HCT116 (cell line): ENCODE data around the gene MAPK8IP1. TPM values are rescaled to one million over a fixed set of nuclear protein-coding genes. Genes with fewer than 3 reads are reported as not detected.

Experiments used
- ATAC-seq: fragments of 200-7000 bp; cut with Tn5 transposase; 2 replicates; pipeline ENCODE4 v1.9.1; 2020; ENCODE audit warnings: mild to moderate bottlenecking, moderate library complexity
- BruUV-seq: library from RNA; stranded (reverse); fragments of 400-500 nt; replicated peaks from 2 replicates; lab custom pipeline; 2021; lab: Mats Ljungman, UMichigan
- CTCF ChIA-PET: fragments of 300-600 bp; sonication (Branson Sonifier 250); formaldehyde crosslinking; loops from one replicate; lab custom pipeline; 2021; ENCODE audit warnings: antibody characterized with exemption; lab: Charles Lee
- POLR2A ChIA-PET: fragments of 300-600, 350-600 bp; sonication (Branson Sonifier 250); formaldehyde crosslinking; loops from one replicate; lab custom pipeline; 2021; ENCODE audit warnings: antibody characterized with exemption; lab: Charles Lee
- RAD21 ChIA-PET, 2 experiments: fragments of 300-600 bp; sonication (Branson Sonifier 250); formaldehyde crosslinking; loops; one replicate each; lab custom pipeline; 2023; ENCODE audit warnings: low total read pairs in 2 of 2; ENCODE audit not compliant: uncharacterized antibody in 2 of 2, unreplicated experiment in 2 of 2, low non-redundant PET in 1 of 2; lab: Charles Lee
- DNase-seq: peaks from one replicate; pipeline ENCODE4 v3.0.0-alpha.2; 2010; ENCODE audit warnings: low read depth, low spot score
- H2AFZ ChIP-seq: fragments of 200-600 bp; shearing (Covaris generic), sonication (generic); 2 replicates; pipeline ENCODE4 v1.6.1; 2017; ENCODE audit warnings: low read depth, mixed run types, mixed read lengths, antibody characterized with exemption, low read length; ENCODE audit not compliant: poor library complexity, severe bottlenecking
- H3K27ac ChIP-seq: 2 replicates; pipeline ENCODE4 v1.5.1; 2012; ENCODE audit warnings: low read depth, low read length
- H3K27me3 ChIP-seq: fragments of 200-600 bp; sonication (generic); 2 replicates; pipeline ENCODE4 v1.6.1; 2016; ENCODE audit warnings: mixed run types, low read length, mixed read lengths; ENCODE audit not compliant: insufficient read depth
- H3K36me3 ChIP-seq, 2 experiments: fragments of 200-500 bp in 1 of 2; fragments of 200-600 bp in 1 of 2; sonication (Bioruptor generic) in 1 of 2; sonication (generic) in 1 of 2; 2 replicates each; pipeline versions ENCODE4 v1.5.1 to v1.6.1; 2014 to 2016; ENCODE audit warnings: low read length in 2 of 2, inconsistent platforms in 1 of 2, mixed read lengths in 1 of 2, mixed run types in 1 of 2; ENCODE audit not compliant: insufficient read depth in 2 of 2, control insufficient read depth in 1 of 2
- H3K4me1 ChIP-seq, 2 experiments: fragments of 200-600 bp in 1 of 2; sonication (generic) in 1 of 2; 2 replicates each; pipeline versions ENCODE4 v1.5.1 to v1.6.1; 2012 to 2017; ENCODE audit warnings: low read length in 2 of 2, inconsistent platforms in 1 of 2, mild to moderate bottlenecking in 1 of 2, mixed read lengths in 1 of 2, mixed run types in 1 of 2, moderate library complexity in 1 of 2; ENCODE audit not compliant: insufficient read depth in 2 of 2, control insufficient read depth in 1 of 2
- H3K4me2 ChIP-seq: fragments of 200-600 bp; sonication (generic); 2 replicates; pipeline ENCODE4 v1.6.1; 2017; ENCODE audit warnings: mixed run types, low read length, mixed read lengths
- H3K4me3 ChIP-seq, 2 experiments: fragments of 200-600 bp in 1 of 2; sonication (generic) in 1 of 2; replicated peaks in 1 of 2; 2 replicates each; pipeline ENCODE4 v1.5.1; 2011 to 2016; ENCODE audit warnings: low read length in 2 of 2, control low read depth in 1 of 2, low read depth in 1 of 2, mild to moderate bottlenecking in 1 of 2, mixed read lengths in 1 of 2, mixed run types in 1 of 2
- H3K79me2 ChIP-seq: fragments of 200-600 bp; sonication (generic); 2 replicates; pipeline ENCODE4 v1.6.1; 2017; ENCODE audit warnings: mild to moderate bottlenecking, mixed run types, low read length, moderate library complexity, mixed read lengths; ENCODE audit not compliant: insufficient read depth
- H3K9ac ChIP-seq: fragments of 200-600 bp; sonication (generic); 2 replicates; pipeline ENCODE4 v1.6.1; 2016; ENCODE audit warnings: low read length, mixed read lengths
- H3K9me2 ChIP-seq: fragments of 200-600 bp; sonication (generic), shearing (Covaris generic); 2 replicates; pipeline ENCODE4 v1.6.1; 2017; ENCODE audit warnings: mixed run types, mild to moderate bottlenecking, moderate library complexity; ENCODE audit not compliant: insufficient read depth
- H3K9me3 ChIP-seq, 2 experiments: fragments of 200-500 bp in 1 of 2; fragments of 200-600 bp in 1 of 2; sonication (Bioruptor generic) in 1 of 2; sonication (generic) in 1 of 2; 2 replicates each; pipeline ENCODE4 v1.6.1; 2014 to 2017; ENCODE audit warnings: low read length in 2 of 2, mixed read lengths in 2 of 2, inconsistent platforms in 1 of 2, low read depth in 1 of 2, mild to moderate bottlenecking in 1 of 2, mixed run types in 1 of 2, moderate library complexity in 1 of 2; ENCODE audit not compliant: control insufficient read depth in 1 of 2, insufficient read depth in 1 of 2
- H4K20me1 ChIP-seq: fragments of 200-600 bp; sonication (generic), shearing (Covaris generic); 2 replicates; pipeline ENCODE4 v1.6.1; 2017; ENCODE audit warnings: mixed run types, mild to moderate bottlenecking, moderate library complexity; ENCODE audit not compliant: insufficient read depth
- CBX3 ChIP-seq: IDR thresholded peaks from 2 replicates; pipeline ENCODE4 v1.6.1; 2012; ENCODE audit warnings: low read depth
- ELF1 ChIP-seq: IDR thresholded peaks from 2 replicates; pipeline ENCODE4 v1.6.1; 2012; ENCODE audit warnings: low read depth, borderline replicate concordance
- EZH2 ChIP-seq: fragments of 200-600 bp; sonication (generic); IDR thresholded peaks from 2 replicates; pipeline ENCODE4 v1.6.1; 2017; ENCODE audit warnings: antibody characterized with exemption, mixed run types
- EZH2phosphoT487 ChIP-seq: fragments of 200-600 bp; IDR thresholded peaks from 2 replicates; pipeline ENCODE4 v1.6.1; 2018; ENCODE audit warnings: antibody characterized with exemption, borderline replicate concordance
- FOSL1 ChIP-seq: IDR thresholded peaks from 2 replicates; pipeline ENCODE4 v1.6.1; 2012; ENCODE audit warnings: low read depth
- POLR2A ChIP-seq: IDR thresholded peaks from 2 replicates; pipeline ENCODE4 v1.7.0; 2011; ENCODE audit warnings: borderline replicate concordance; ENCODE audit not compliant: insufficient read depth, insufficient read length; ENCODE audit errors: extremely low read depth
- POLR2AphosphoS5 ChIP-seq: IDR thresholded peaks from 2 replicates; pipeline ENCODE4 v1.6.1; 2011; ENCODE audit warnings: mild to moderate bottlenecking, low read depth, low read length, moderate library complexity
- RAD21 ChIP-seq: IDR thresholded peaks from 2 replicates; pipeline ENCODE4 v1.6.1; 2012; ENCODE audit warnings: low read depth, mild to moderate bottlenecking
- SIN3A ChIP-seq: IDR thresholded peaks from 2 replicates; pipeline ENCODE4 v1.6.1; 2012; ENCODE audit warnings: low read depth
- TCF7L2 ChIP-seq: IDR thresholded peaks from 2 replicates; pipeline ENCODE4 v1.7.0; 2011; ENCODE audit warnings: borderline replicate concordance, inconsistent platforms; ENCODE audit not compliant: insufficient read depth, insufficient read length; ENCODE audit errors: extremely low read depth
- YY1 ChIP-seq: IDR thresholded peaks from 2 replicates; pipeline ENCODE4 v1.6.1; 2011; ENCODE audit warnings: low read length, low read depth, moderate library complexity, mild to moderate bottlenecking; ENCODE audit not compliant: insufficient replicate concordance; ENCODE audit errors: extremely low read depth
- ZFX ChIP-seq: fragments of 450-650 bp; IDR thresholded peaks from 2 replicates; pipeline ENCODE4 v1.6.1; 2017
- ZNF274 ChIP-seq: fragments of 200-500 bp; sonication (Bioruptor generic); IDR thresholded peaks from 2 replicates; pipeline ENCODE4 v1.6.1; 2014; ENCODE audit warnings: mild to moderate bottlenecking, low read depth, low read length, inconsistent platforms
- intact Hi-C: fragments of 100-400 bp; cut with micrococcal nuclease; formaldehyde crosslinking; loops from 2 replicates; pipeline ENCODE4 v1.10.0; 2022
- total RNA-seq: library from RNA; stranded (reverse); gene quantifications from one replicate; pipeline ENCODE4 v1.2.1, GENCODE V29; 2021; ENCODE audit not compliant: unreplicated experiment
- TF ChIP-seq, protein P1 (sequence below): IDR thresholded peaks from 2 replicates; pipeline ENCODE4 v1.6.1; 2012
- TF ChIP-seq, protein P2 (sequence below): IDR thresholded peaks from 2 replicates; pipeline ENCODE4 v1.6.1; 2012
- TF ChIP-seq, protein P3 (sequence below), 3 experiments: fragments of 200-600 bp in 1 of 3; sonication (generic) in 1 of 3; IDR thresholded peaks in 2 of 3; conservative IDR thresholded peaks in 1 of 3; 2 replicates each; pipeline ENCODE4 v1.5.1; 2012 to 2017; ENCODE audit warnings: low read depth in 2 of 3, low read length in 2 of 3, antibody characterized with exemption in 1 of 3, borderline replicate concordance in 1 of 3, control low read depth in 1 of 3, mild to moderate bottlenecking in 1 of 3, mixed read lengths in 1 of 3, mixed run types in 1 of 3, moderate library complexity in 1 of 3; ENCODE audit not compliant: insufficient read depth in 1 of 3
- TF ChIP-seq, protein P4 (sequence below): IDR thresholded peaks from 2 replicates; pipeline ENCODE4 v1.6.1; 2012; ENCODE audit warnings: low read depth
- TF ChIP-seq, protein P5 (sequence below): IDR thresholded peaks from 2 replicates; pipeline ENCODE4 v1.6.1; 2011; ENCODE audit warnings: mild to moderate bottlenecking, low read length, moderate library complexity; ENCODE audit not compliant: insufficient replicate concordance; ENCODE audit errors: extremely low read depth

The MAPK8IP1 gene
- total RNA-seq, 1 experiment from 2014 or later: 10.1 TPM

DNA sequence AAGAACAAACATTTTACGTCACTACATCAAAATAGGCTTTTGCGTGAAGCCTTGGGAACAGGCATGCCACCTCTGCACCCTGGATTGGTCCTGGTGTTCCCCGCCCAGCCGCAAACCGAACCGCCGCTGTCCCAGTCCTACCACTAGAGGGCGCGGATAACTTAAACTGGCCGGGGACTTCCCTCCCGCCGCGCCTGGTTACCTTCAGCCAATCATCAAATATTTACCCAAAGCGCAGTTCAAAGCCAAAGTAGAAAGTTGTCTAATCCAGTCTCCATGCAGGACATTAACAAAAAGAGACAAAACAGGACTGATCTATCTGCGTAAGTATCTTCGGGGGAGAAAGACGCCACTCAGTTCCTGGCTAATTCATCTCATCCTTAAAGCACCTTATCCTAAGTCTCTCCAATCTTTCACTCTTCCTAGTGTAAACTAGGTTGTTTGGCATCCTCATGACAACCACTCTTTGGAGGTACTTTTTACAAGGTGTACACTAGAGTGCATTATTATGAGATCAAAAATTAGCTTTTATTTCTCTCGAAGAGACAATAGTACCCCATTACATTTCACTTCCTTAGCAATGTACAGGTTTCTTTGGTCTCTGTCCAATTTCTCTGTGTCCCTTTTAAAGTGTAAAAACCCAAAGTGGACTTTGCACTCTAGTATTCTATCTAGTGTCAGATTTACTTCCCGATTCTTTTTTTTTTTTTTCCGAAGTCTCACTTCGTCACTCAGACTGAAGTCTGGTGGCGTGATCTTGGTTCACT, 42.1 kb upstream of the MAPK8IP1 start:
- H3K27ac ChIP-seq: no peak overlapping the region
- POLR2A ChIA-PET: no interaction called here
- H3K4me2 ChIP-seq: peak overlapping the region; percentile 73
- TF ChIP-seq RAD21: peak; percentile 65
- TF ChIP-seq FOSL1: no peak
- TF ChIP-seq YY1: no peak
- TF ChIP-seq, protein P1, sequence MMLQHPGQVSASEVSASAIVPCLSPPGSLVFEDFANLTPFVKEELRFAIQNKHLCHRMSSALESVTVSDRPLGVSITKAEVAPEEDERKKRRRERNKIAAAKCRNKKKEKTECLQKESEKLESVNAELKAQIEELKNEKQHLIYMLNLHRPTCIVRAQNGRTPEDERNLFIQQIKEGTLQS: no peak
- no peak for TF ChIP-seq POLR2A
- peak; percentile 58 for TF ChIP-seq TCF7L2
- TF ChIP-seq, protein P2, sequence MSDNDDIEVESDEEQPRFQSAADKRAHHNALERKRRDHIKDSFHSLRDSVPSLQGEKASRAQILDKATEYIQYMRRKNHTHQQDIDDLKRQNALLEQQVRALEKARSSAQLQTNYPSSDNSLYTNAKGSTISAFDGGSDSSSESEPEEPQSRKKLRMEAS: peak; percentile 48
- TF ChIP-seq, protein P3, sequence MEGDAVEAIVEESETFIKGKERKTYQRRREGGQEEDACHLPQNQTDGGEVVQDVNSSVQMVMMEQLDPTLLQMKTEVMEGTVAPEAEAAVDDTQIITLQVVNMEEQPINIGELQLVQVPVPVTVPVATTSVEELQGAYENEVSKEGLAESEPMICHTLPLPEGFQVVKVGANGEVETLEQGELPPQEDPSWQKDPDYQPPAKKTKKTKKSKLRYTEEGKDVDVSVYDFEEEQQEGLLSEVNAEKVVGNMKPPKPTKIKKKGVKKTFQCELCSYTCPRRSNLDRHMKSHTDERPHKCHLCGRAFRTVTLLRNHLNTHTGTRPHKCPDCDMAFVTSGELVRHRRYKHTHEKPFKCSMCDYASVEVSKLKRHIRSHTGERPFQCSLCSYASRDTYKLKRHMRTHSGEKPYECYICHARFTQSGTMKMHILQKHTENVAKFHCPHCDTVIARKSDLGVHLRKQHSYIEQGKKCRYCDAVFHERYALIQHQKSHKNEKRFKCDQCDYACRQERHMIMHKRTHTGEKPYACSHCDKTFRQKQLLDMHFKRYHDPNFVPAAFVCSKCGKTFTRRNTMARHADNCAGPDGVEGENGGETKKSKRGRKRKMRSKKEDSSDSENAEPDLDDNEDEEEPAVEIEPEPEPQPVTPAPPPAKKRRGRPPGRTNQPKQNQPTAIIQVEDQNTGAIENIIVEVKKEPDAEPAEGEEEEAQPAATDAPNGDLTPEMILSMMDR (IDR thresholded peaks at IDR 0.05 in 2 of 3, conservative IDR thresholded peaks at IDR 0.05 in 1 of 3; ENCODE audit: borderline replicate concordance in 1 of 3, insufficient read depth in 1 of 3, low read depth in 2 of 3, low read length in 2 of 3): peak; percentile 70 to 95 (median 93); a peak in 5 of 6 replicates
- no peak for TF ChIP-seq ZNF274
- TF ChIP-seq, protein P4, sequence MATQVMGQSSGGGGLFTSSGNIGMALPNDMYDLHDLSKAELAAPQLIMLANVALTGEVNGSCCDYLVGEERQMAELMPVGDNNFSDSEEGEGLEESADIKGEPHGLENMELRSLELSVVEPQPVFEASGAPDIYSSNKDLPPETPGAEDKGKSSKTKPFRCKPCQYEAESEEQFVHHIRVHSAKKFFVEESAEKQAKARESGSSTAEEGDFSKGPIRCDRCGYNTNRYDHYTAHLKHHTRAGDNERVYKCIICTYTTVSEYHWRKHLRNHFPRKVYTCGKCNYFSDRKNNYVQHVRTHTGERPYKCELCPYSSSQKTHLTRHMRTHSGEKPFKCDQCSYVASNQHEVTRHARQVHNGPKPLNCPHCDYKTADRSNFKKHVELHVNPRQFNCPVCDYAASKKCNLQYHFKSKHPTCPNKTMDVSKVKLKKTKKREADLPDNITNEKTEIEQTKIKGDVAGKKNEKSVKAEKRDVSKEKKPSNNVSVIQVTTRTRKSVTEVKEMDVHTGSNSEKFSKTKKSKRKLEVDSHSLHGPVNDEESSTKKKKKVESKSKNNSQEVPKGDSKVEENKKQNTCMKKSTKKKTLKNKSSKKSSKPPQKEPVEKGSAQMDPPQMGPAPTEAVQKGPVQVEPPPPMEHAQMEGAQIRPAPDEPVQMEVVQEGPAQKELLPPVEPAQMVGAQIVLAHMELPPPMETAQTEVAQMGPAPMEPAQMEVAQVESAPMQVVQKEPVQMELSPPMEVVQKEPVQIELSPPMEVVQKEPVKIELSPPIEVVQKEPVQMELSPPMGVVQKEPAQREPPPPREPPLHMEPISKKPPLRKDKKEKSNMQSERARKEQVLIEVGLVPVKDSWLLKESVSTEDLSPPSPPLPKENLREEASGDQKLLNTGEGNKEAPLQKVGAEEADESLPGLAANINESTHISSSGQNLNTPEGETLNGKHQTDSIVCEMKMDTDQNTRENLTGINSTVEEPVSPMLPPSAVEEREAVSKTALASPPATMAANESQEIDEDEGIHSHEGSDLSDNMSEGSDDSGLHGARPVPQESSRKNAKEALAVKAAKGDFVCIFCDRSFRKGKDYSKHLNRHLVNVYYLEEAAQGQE: no peak
- peak; percentile 74 for TF ChIP-seq CBX3
- TF ChIP-seq, protein P5, sequence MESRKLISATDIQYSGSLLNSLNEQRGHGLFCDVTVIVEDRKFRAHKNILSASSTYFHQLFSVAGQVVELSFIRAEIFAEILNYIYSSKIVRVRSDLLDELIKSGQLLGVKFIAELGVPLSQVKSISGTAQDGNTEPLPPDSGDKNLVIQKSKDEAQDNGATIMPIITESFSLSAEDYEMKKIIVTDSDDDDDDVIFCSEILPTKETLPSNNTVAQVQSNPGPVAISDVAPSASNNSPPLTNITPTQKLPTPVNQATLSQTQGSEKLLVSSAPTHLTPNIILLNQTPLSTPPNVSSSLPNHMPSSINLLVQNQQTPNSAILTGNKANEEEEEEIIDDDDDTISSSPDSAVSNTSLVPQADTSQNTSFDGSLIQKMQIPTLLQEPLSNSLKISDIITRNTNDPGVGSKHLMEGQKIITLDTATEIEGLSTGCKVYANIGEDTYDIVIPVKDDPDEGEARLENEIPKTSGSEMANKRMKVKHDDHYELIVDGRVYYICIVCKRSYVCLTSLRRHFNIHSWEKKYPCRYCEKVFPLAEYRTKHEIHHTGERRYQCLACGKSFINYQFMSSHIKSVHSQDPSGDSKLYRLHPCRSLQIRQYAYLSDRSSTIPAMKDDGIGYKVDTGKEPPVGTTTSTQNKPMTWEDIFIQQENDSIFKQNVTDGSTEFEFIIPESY: no peak
- no peak for TF ChIP-seq EZH2
- no peak for TF ChIP-seq EZH2phosphoT487
- no peak for TF ChIP-seq POLR2AphosphoS5
- TF ChIP-seq ZFX: no peak
- no peak for TF ChIP-seq ELF1
- TF ChIP-seq SIN3A: no peak

More for the DNA sequence above, 42.1 kb upstream of the MAPK8IP1 start:
- no peaks in the 10 kb centered on the region for H3K27me3 ChIP-seq
- peaks cover 2% of the 10 kb centered on the region; the same call in 1 of the 2 replicates for H3K79me2 ChIP-seq
- no peaks in the 10 kb centered on the region for H3K9me2 ChIP-seq
- H3K9ac ChIP-seq: peak overlapping the region; percentile 26; the same call in 1 of the 2 replicates
- no peaks in the 10 kb centered on the region for H3K9me3 ChIP-seq
- peak overlapping the region; percentile 98 for H2AFZ ChIP-seq
- H4K20me1 ChIP-seq: no peaks in the 10 kb centered on the region
- RAD21 ChIA-PET: no interaction called here
- no peaks in the 10 kb centered on the region for H3K36me3 ChIP-seq
- peak; percentile 90 for DNase-seq
- intact Hi-C loops: no loop called here
- no TSS peak for BruUV-seq
- peak; percentile 65 for ATAC-seq
- CTCF ChIA-PET: interaction anchor here (0.9 to 2.1 kb wide), 8 partner anchors 10 to 165 kb away, joined by 3 to 9 read pairs (median 3); no protein-coding TSS in a partner anchor
- peak overlapping the region; percentile 4 to 35; a peak in 3 of 4 replicates for H3K4me3 ChIP-seq
- peaks cover 0 to 23% of the 10 kb centered on the region in 2 experiments; a peak in 3 of 4 replicates for H3K4me1 ChIP-seq
